Fibroblast of lung (primary cell): ENCODE measurements around the gene INSRR. TPM values are rescaled to one million over a fixed set of nuclear protein-coding genes. Genes with fewer than 3 reads are reported as not detected.
A peak's percentile ranks its signal among the peaks of the same experiment; 100 is the strongest.

Experiments
- DNase-seq, 2 donors: peaks; one replicate each; pipeline versions ENCODE4 v3.0.0 to v3.0.0-alpha.2; 2010; ENCODE audit warnings: low read depth in 2 of 2
- H2AFZ ChIP-seq: 2 replicates; pipeline ENCODE4 v1.5.1; 2012; ENCODE audit warnings: low read length, control low read depth, inconsistent platforms
- H3K27ac ChIP-seq: 2 replicates; pipeline ENCODE4 v1.5.1; 2011; ENCODE audit warnings: low read length, control low read depth; ENCODE audit not compliant: insufficient read depth
- H3K27me3 ChIP-seq: 2 replicates; pipeline ENCODE4 v1.5.1; 2011; ENCODE audit warnings: mild to moderate bottlenecking, low read length; ENCODE audit not compliant: control insufficient read depth, insufficient read depth
- H3K36me3 ChIP-seq: 2 replicates; pipeline ENCODE4 v1.5.1; 2011; ENCODE audit warnings: low read length; ENCODE audit not compliant: control insufficient read depth, insufficient read depth
- H3K4me1 ChIP-seq: 2 replicates; pipeline ENCODE4 v1.5.1; 2011; ENCODE audit warnings: low read length; ENCODE audit not compliant: control insufficient read depth, insufficient read depth; ENCODE audit errors: extremely low read depth
- H3K4me2 ChIP-seq: 2 replicates; pipeline ENCODE4 v1.5.1; 2011; ENCODE audit warnings: low read length, control low read depth; ENCODE audit not compliant: insufficient read depth; ENCODE audit errors: extremely low read depth
- H3K4me3 ChIP-seq, 4 experiments: fragments of 200-600 bp in 1 of 4; sonication (generic) in 1 of 4; replicated peaks in 1 of 4; 2 replicates each; pipeline ENCODE4 v1.5.1; 2011 to 2016; ENCODE audit warnings: low read length in 4 of 4, low read depth in 3 of 4, mild to moderate bottlenecking in 3 of 4, control low read depth in 2 of 4, inconsistent platforms in 1 of 4, mixed read lengths in 1 of 4; ENCODE audit not compliant: insufficient read depth in 1 of 4; ENCODE audit errors: control extremely low read depth in 1 of 4
- H3K79me2 ChIP-seq: 2 replicates; pipeline ENCODE4 v1.5.1; 2012; ENCODE audit warnings: mild to moderate bottlenecking, low read length, inconsistent platforms; ENCODE audit not compliant: control insufficient read depth, insufficient read depth
- H3K9ac ChIP-seq: 2 replicates; pipeline ENCODE4 v1.5.1; 2011; ENCODE audit warnings: mild to moderate bottlenecking, low read length, control low read depth; ENCODE audit not compliant: insufficient read depth
- H3K9me3 ChIP-seq: 2 replicates; pipeline ENCODE4 v1.5.1; 2012; ENCODE audit warnings: low read depth, low read length; ENCODE audit not compliant: control insufficient read depth, insufficient read depth
- H4K20me1 ChIP-seq: 2 replicates; pipeline ENCODE4 v1.5.1; 2011; ENCODE audit warnings: low read length; ENCODE audit not compliant: control insufficient read depth, insufficient read depth; ENCODE audit errors: extremely low read depth
- EZH2 ChIP-seq: IDR thresholded peaks from 2 replicates; pipeline ENCODE4 v1.5.1; 2012; ENCODE audit warnings: low read length, control low read depth, mild to moderate bottlenecking; ENCODE audit errors: missing control alignments
- polyA plus RNA-seq, 2 donors: library from polyadenylated mRNA; depleted of rRNA in 1 of 2; stranded (reverse) in 1 of 2; unstranded in 1 of 2; fragments of >200 nt; gene quantifications; 2 replicates each; pipeline ENCODE4 v1.2.1, GENCODE V29; 2011 to 2012; ENCODE audit warnings: missing spikeins in 1 of 2
- total RNA-seq: library from RNA; depleted of rRNA; stranded (reverse); fragments of >200 nt; gene quantifications from 2 replicates; pipeline ENCODE4 v1.2.1, GENCODE V29; 2014
- TF ChIP-seq, protein P1 (sequence below), 2 donors: IDR thresholded peaks in 1 of 2; conservative IDR thresholded peaks in 1 of 2; 1 replicate in 1 of 2; 2 replicates in 1 of 2; pipeline ENCODE4 v1.5.1; 2011 to 2012; ENCODE audit warnings: low read length in 2 of 2, control low read depth in 1 of 2, inconsistent platforms in 1 of 2, low read depth in 1 of 2, mild to moderate bottlenecking in 1 of 2

The INSRR gene
- total and polyA plus RNA-seq, 2 donors (not counting 1 experiment from before 2014, with no cell fraction given) = not detected

DNA sequence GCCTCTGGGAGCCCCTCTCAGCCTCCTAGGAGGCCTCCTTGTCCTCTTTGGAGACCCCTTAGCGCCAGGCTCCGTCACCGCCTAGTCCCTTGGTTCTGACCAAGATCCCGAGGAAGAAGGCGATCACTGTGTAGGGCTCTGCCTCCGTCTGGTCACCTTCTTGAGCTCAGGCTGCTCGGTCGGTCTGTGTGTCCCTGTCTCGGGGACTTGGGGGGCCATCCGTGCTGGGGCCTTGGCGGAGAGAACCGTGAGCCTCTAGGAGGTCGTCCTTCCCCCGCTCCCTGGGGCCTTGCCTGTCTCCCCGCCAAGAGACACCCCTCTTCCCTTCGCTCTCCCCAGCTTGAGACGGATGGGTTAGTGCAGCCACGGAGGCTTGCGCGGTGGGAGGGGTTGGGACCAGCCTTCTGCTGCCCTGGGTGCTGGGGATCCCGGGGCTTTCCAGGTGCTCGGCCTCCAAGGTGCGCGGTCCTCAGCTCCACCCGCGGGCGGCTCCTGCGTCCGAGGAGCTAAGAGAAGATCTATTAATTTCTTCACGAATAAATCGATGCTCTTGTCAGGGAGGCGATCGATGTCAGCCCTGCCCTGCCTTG lies 701 bp upstream of the INSRR start:
- TF ChIP-seq EZH2 = peak; percentile 23
- TF ChIP-seq, protein P1, sequence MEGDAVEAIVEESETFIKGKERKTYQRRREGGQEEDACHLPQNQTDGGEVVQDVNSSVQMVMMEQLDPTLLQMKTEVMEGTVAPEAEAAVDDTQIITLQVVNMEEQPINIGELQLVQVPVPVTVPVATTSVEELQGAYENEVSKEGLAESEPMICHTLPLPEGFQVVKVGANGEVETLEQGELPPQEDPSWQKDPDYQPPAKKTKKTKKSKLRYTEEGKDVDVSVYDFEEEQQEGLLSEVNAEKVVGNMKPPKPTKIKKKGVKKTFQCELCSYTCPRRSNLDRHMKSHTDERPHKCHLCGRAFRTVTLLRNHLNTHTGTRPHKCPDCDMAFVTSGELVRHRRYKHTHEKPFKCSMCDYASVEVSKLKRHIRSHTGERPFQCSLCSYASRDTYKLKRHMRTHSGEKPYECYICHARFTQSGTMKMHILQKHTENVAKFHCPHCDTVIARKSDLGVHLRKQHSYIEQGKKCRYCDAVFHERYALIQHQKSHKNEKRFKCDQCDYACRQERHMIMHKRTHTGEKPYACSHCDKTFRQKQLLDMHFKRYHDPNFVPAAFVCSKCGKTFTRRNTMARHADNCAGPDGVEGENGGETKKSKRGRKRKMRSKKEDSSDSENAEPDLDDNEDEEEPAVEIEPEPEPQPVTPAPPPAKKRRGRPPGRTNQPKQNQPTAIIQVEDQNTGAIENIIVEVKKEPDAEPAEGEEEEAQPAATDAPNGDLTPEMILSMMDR (conservative IDR thresholded peaks at IDR 0.05 in 1 of 2, IDR thresholded peaks at IDR 0.05 in 1 of 2; ENCODE audit: low read depth in 1 of 2, low read length in 2 of 2) = no peak
- peaks cover 75% of the 10 kb centered on the region for H3K27me3 ChIP-seq
- DNase-seq = peak; percentile 10 to 20
- H3K9me3 ChIP-seq = no peaks in the 10 kb centered on the region
- H2AFZ ChIP-seq = peak overlapping the region; percentile 35
- no peaks in the 10 kb centered on the region for H4K20me1 ChIP-seq
- H3K4me2 ChIP-seq = peak overlapping the region; percentile 83
- no peaks in the 10 kb centered on the region for H3K79me2 ChIP-seq
- no peak overlapping the region for H3K27ac ChIP-seq
- H3K9ac ChIP-seq = no peak overlapping the region
- H3K4me3 ChIP-seq = peak overlapping the region; percentile 10 to 47 (median 30)
- H3K36me3 ChIP-seq = no peaks in the 10 kb centered on the region
- H3K4me1 ChIP-seq = peaks cover 8% of the 10 kb centered on the region

DNA sequence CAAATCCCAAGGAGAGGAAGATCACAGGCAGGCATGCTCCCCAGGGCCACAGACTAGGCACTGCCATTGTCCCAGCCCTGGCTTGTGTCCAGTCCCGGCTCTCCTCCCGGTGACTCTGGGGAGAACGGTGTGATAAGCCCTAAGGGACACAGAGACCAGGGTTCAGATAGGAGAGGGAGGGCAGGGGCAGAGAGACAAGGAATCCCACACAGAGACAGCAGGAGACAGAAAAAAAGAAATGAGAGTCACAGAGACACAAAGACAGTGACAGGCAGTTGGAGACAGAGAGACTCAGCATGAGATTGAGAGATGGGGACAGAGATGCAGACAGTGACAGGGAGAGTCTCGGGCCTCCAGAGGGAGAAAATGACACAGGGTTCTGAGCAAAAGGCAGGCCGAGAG lies 361 bp downstream of the INSRR start:
- DNase-seq = no peak
- Histone ChIP-seq H3K9ac (no peak overlapping the region), H2AFZ (no peak overlapping the region)

DNA sequence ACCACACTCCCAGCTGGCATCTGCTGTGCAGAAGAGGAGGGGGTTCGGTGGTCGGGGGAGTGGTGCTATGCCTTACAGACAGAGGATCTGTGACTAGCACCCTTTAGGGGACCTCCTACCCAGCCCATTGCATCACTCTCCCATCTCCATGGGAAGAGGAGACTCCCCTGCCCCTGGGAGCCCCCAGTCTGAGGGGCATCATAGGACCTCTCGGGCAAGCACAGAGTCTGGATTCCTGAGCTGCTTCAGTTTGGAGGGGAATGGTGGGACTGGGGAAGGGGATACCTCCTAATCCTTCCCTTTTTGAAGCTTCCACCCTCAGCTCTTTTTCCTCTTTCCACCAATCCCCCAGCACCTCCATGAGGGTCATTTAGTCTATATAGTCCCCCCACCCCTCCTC lies 1.4 kb downstream of the INSRR start:
- H2AFZ ChIP-seq = no peak overlapping the region
- peaks cover 9% of the 10 kb centered on the region for H3K4me1 ChIP-seq
- H3K27me3 ChIP-seq = peaks cover 68% of the 10 kb centered on the region
- H3K9me3 ChIP-seq = no peaks in the 10 kb centered on the region
- no peak overlapping the region for H3K9ac ChIP-seq
- H3K79me2 ChIP-seq = no peaks in the 10 kb centered on the region
- no peak overlapping the region for H3K4me2 ChIP-seq
- no peaks in the 10 kb centered on the region for H3K36me3 ChIP-seq
- no peak overlapping the region for H3K4me3 ChIP-seq
- H3K27ac ChIP-seq = no peak overlapping the region
- no peaks in the 10 kb centered on the region for H4K20me1 ChIP-seq
- TF ChIP-seq, protein P1 (conservative IDR thresholded peaks at IDR 0.05 in 1 of 2, IDR thresholded peaks at IDR 0.05 in 1 of 2; ENCODE audit: low read depth in 1 of 2, low read length in 2 of 2) = no peak
- no peak for TF ChIP-seq EZH2
- DNase-seq = no peak

More for the DNA sequence above, 361 bp downstream of the INSRR start:
- Histone ChIP-seq H4K20me1 (no peaks in the 10 kb centered on the region), H3K4me3 (peak overlapping the region in 1 of 4 experiments; percentile 47), H3K36me3 (no peaks in the 10 kb centered on the region), H3K4me1 (peaks cover 8% of the 10 kb centered on the region), H3K4me2 (peak overlapping the region; percentile 44), H3K27me3 (peaks cover 72% of the 10 kb centered on the region), H3K27ac (no peak overlapping the region), H3K9me3 (no peaks in the 10 kb centered on the region), H3K79me2 (no peaks in the 10 kb centered on the region)
- TF ChIP-seq EZH2 = peak; percentile 56
- TF ChIP-seq, protein P1 (conservative IDR thresholded peaks at IDR 0.05 in 1 of 2, IDR thresholded peaks at IDR 0.05 in 1 of 2; ENCODE audit: low read depth in 1 of 2, low read length in 2 of 2) = no peak
